SK-N-SH (cell line): Measurements from ENCODE around the gene STK40. TPM values are rescaled to one million over a fixed set of nuclear protein-coding genes. Genes with fewer than 3 reads are reported as not detected.

Source experiments
- CTCF ChIA-PET: fragments of 300-600, 350-600 bp; formaldehyde crosslinking; extraction: SDS; loops from one replicate; lab custom pipeline; 2021; lab: Yijun Ruan, JAX
- POLR2A ChIA-PET: fragments of 350-600 bp; sonication (Branson Sonifier 250); formaldehyde crosslinking; extraction: SDS; loops from one replicate; lab custom pipeline; 2020; ENCODE audit warnings: antibody characterized with exemption, inconsistent platforms; lab: Yijun Ruan, JAX
- DNase-seq: peaks from one replicate; pipeline ENCODE4 v3.0.0; 2012
- H2AFZ ChIP-seq: fragments of 200-600 bp; sonication (generic); 2 replicates; pipeline ENCODE4 v1.8.1; 2016; ENCODE audit warnings: antibody characterized with exemption, mild to moderate bottlenecking, low read depth
- H3F3A ChIP-seq: fragments of 200-600 bp; sonication (generic); replicated peaks from 2 replicates; pipeline ENCODE3; 2016; ENCODE audit warnings: antibody characterized with exemption, mild to moderate bottlenecking; ENCODE audit not compliant: insufficient read depth
- H3K27ac ChIP-seq, 2 experiments: fragments of 200-500 bp in 1 of 2; fragments of 200-600 bp in 1 of 2; sonication (Bioruptor generic) in 1 of 2; sonication (generic), shearing (Covaris generic) in 1 of 2; 2 replicates each; pipeline versions ENCODE4 v1.5.1 to v1.6.1; 2014 to 2016; ENCODE audit warnings: low read depth in 2 of 2, inconsistent platforms in 1 of 2, low read length in 1 of 2, mild to moderate bottlenecking in 1 of 2, mixed read lengths in 1 of 2
- H3K27me3 ChIP-seq: fragments of 200-600 bp; sonication (generic), shearing (Covaris generic); 2 replicates; pipeline ENCODE4 v1.6.1; 2016; ENCODE audit warnings: mixed run types; ENCODE audit not compliant: insufficient read depth
- H3K36me3 ChIP-seq, 2 experiments: fragments of 200-500 bp in 1 of 2; fragments of 200-600 bp in 1 of 2; sonication (Bioruptor generic) in 1 of 2; sonication (generic) in 1 of 2; replicated peaks in 1 of 2; 2 replicates each; pipeline versions ENCODE3 to v1.5.1; 2014 to 2016; ENCODE audit warnings: low read length in 1 of 2, mild to moderate bottlenecking in 1 of 2; ENCODE audit not compliant: insufficient read depth in 2 of 2, control insufficient read depth in 1 of 2
- H3K4me1 ChIP-seq, 2 experiments: fragments of 200-500 bp in 1 of 2; fragments of 200-600 bp in 1 of 2; sonication (Bioruptor generic) in 1 of 2; sonication (generic), shearing (Covaris generic) in 1 of 2; 2 replicates each; pipeline versions ENCODE4 v1.5.1 to v1.6.1; 2014 to 2016; ENCODE audit warnings: low read depth in 1 of 2, low read length in 1 of 2, mixed run types in 1 of 2; ENCODE audit not compliant: insufficient read depth in 2 of 2, control insufficient read depth in 1 of 2
- H3K4me2 ChIP-seq: fragments of 200-600 bp; sonication (generic), shearing (Covaris generic); 2 replicates; pipeline ENCODE4 v1.6.1; 2017; ENCODE audit warnings: mixed run types
- H3K4me3 ChIP-seq, 2 experiments: fragments of 200-500 bp in 1 of 2; fragments of 200-600 bp in 1 of 2; sonication (Bioruptor generic) in 1 of 2; sonication (generic), shearing (Covaris generic) in 1 of 2; 2 replicates each; pipeline versions ENCODE4 v1.5.1 to v1.8.1; 2014 to 2016; ENCODE audit warnings: low read depth in 2 of 2, inconsistent platforms in 1 of 2, low read length in 1 of 2, mild to moderate bottlenecking in 1 of 2, mixed read lengths in 1 of 2, moderate library complexity in 1 of 2
- H3K79me2 ChIP-seq: fragments of 200-600 bp; sonication (generic); 2 replicates; pipeline ENCODE4 v1.8.1; 2017; ENCODE audit warnings: mild to moderate bottlenecking; ENCODE audit not compliant: insufficient read depth
- H3K9ac ChIP-seq: fragments of 200-600 bp; sonication (generic); 2 replicates; pipeline ENCODE4 v1.6.1; 2017; ENCODE audit warnings: mixed run types
- H3K9me2 ChIP-seq: fragments of 200-600 bp; sonication (generic); 2 replicates; pipeline ENCODE4 v1.6.1; 2017; ENCODE audit warnings: mixed run types
- H3K9me3 ChIP-seq: fragments of 200-600 bp; sonication (generic); 2 replicates; pipeline ENCODE4 v1.6.1; 2017; ENCODE audit warnings: mixed run types, mild to moderate bottlenecking, moderate library complexity
- H4K20me1 ChIP-seq: fragments of 200-600 bp; sonication (generic); 2 replicates; pipeline ENCODE4 v1.6.1; 2017; ENCODE audit warnings: mild to moderate bottlenecking, mixed run types; ENCODE audit not compliant: insufficient read depth
- ELF1 ChIP-seq: IDR thresholded peaks from 2 replicates; pipeline ENCODE4 v1.4.0; 2012
- EZH2phosphoT487 ChIP-seq: fragments of 200-600 bp; sonication (generic); IDR thresholded peaks from 2 replicates; pipeline ENCODE4 v1.6.1; 2017; ENCODE audit warnings: low read depth, mixed run types, mild to moderate bottlenecking, antibody characterized with exemption, moderate library complexity, borderline replicate concordance
- GATA2 ChIP-seq: sonication (generic); formaldehyde crosslinking; IDR thresholded peaks from 2 replicates; pipeline ENCODE4 v1.5.0; 2020; ENCODE audit warnings: mild to moderate bottlenecking, missing genetic modification reagents
- MEF2A ChIP-seq: IDR thresholded peaks from 2 replicates; pipeline ENCODE4 v1.4.0; 2012; ENCODE audit warnings: low read depth, borderline replicate concordance
- MXI1 ChIP-seq: IDR thresholded peaks from 2 replicates; pipeline ENCODE4 v1.6.1; 2012; ENCODE audit warnings: mild to moderate bottlenecking, low read depth, low read length, improper control_type of control experiment
- NRF1 ChIP-seq: IDR thresholded peaks from 2 replicates; pipeline ENCODE4 v1.6.1; 2012; ENCODE audit warnings: low read depth, mild to moderate bottlenecking, low read length
- POLR2AphosphoS5 ChIP-seq: IDR thresholded peaks from 2 replicates; pipeline ENCODE4 v1.6.1; 2012; ENCODE audit warnings: low read depth, low read length
- RCOR1 ChIP-seq: fragments of 150-350 bp; IDR thresholded peaks from 2 replicates; pipeline ENCODE4 v1.6.1; 2017; ENCODE audit warnings: antibody characterized with exemption, low read length
- RFX5 ChIP-seq: IDR thresholded peaks from 2 replicates; pipeline ENCODE4 v1.6.1; 2012; ENCODE audit warnings: mild to moderate bottlenecking, improper control_type of control experiment, low read length
- SIN3A ChIP-seq: IDR thresholded peaks from 2 replicates; pipeline ENCODE4 v1.6.1; 2012; ENCODE audit warnings: low read depth, mild to moderate bottlenecking, low read length, moderate library complexity, borderline replicate concordance
- SMC3 ChIP-seq: IDR thresholded peaks from 2 replicates; pipeline ENCODE4 v1.6.1; 2012; ENCODE audit warnings: low read depth, low read length, improper control_type of control experiment
- TAF1 ChIP-seq: IDR thresholded peaks from 2 replicates; pipeline ENCODE4 v1.6.1; 2012; ENCODE audit warnings: low read depth, mild to moderate bottlenecking, low read length, moderate library complexity, borderline replicate concordance
- TEAD4 ChIP-seq: IDR thresholded peaks from 2 replicates; pipeline ENCODE4 v1.4.0; 2012; ENCODE audit warnings: mild to moderate bottlenecking, borderline replicate concordance; ENCODE audit not compliant: insufficient read depth
- WGBS: methylation state at CpG from one replicate; pipeline ENCODE4 v1.1.6; 2017; ENCODE audit warnings: low lambda C conversion rate; 5-methylcytosine and 5-hydroxymethylcytosine counted together
- polyA plus RNA-seq, 3 experiments: library from polyadenylated mRNA; depleted of rRNA; stranded (reverse); fragments of >200 nt; gene quantifications; 2 replicates each; pipeline ENCODE4 v1.2.3, GENCODE V29; 2012
- TF ChIP-seq, protein P1 (sequence below): IDR thresholded peaks from 2 replicates; pipeline ENCODE4; 2012
- TF ChIP-seq, protein P2 (sequence below): fragments of 200-600 bp; sonication (generic); IDR thresholded peaks from 2 replicates; pipeline ENCODE4 v1.6.1; 2017; ENCODE audit warnings: antibody characterized with exemption, mild to moderate bottlenecking, moderate library complexity

The STK40 gene
- polyA plus RNA-seq, 1 of the 3 experiments (the other 2 are of a cell fraction) = 43.3 TPM

DNA sequence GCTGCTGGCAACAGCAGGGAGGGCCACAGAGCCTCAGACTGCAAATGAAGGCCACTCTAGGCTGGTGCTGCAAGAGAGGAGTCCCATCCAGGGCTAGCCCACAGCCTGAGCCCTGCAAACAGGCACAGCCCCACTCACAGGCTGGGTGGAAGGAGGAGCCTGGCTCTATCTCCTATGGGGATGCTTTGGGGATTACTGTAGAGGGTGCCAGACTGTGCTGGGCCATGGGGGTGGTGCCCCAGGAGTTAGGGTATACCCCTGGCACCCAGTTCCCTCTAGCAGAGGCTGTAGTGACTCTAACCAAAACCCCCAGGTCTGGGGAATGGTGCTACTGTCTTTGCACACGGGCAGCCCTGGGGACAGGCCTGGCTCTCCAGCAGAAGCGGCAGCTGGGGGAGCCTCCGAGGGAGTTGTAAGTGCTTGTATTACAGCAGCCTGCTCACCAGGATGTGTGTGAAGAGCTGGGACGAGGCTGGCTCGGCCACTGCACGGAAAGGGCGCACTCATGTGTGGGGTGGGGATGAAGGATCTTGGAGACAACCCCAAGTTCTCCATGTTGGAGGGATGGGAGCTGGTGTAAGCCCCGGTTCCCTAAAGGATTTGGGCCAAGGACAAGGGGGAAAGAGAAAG is 38.9 kb downstream of the STK40 start:
- Histone ChIP-seq H3K9me2 (no peaks in the 10 kb centered on the region), H3K4me1 (peaks cover 18 to 40% of the 10 kb centered on the region in 2 experiments), H3K9me3 (no peaks in the 10 kb centered on the region), H3K79me2 (peaks cover 17% of the 10 kb centered on the region; the same call in 1 of the 2 replicates), H3K27ac (peak overlapping the region in 1 of 2 experiments; percentile 44; a peak in 1 of 4 replicates), H3K27me3 (no peaks in the 10 kb centered on the region), H4K20me1 (no peaks in the 10 kb centered on the region), H3K4me3 (no peak overlapping the region), H2AFZ (no peak overlapping the region), H3K9ac (no peak overlapping the region), H3F3A (peaks cover 36% of the 10 kb centered on the region), H3K36me3 (peaks cover 39 to 57% of the 10 kb centered on the region in 2 experiments), H3K4me2 (no peak overlapping the region)
- ChIA-PET POLR2A (no interaction called here), CTCF (interaction anchor here (7.4 kb wide), 1 partner anchor 21 kb away, joined by 86 read pairs; no protein-coding TSS in a partner anchor)
- 89% methylated on average over 7 of the region's 8 CpGs for WGBS
- TF ChIP-seq NRF1 (no peak), RCOR1 (no peak), POLR2AphosphoS5 (no peak), ELF1 (no peak), GATA2 (no peak), TAF1 (no peak), MXI1 (no peak), RFX5 (no peak), TEAD4 (no peak)
- TF ChIP-seq, protein P1, sequence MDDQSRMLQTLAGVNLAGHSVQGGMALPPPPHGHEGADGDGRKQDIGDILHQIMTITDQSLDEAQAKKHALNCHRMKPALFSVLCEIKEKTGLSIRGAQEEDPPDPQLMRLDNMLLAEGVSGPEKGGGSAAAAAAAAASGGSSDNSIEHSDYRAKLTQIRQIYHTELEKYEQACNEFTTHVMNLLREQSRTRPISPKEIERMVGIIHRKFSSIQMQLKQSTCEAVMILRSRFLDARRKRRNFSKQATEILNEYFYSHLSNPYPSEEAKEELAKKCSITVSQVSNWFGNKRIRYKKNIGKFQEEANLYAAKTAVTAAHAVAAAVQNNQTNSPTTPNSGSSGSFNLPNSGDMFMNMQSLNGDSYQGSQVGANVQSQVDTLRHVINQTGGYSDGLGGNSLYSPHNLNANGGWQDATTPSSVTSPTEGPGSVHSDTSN = no peak
- no peak for DNase-seq

DNA sequence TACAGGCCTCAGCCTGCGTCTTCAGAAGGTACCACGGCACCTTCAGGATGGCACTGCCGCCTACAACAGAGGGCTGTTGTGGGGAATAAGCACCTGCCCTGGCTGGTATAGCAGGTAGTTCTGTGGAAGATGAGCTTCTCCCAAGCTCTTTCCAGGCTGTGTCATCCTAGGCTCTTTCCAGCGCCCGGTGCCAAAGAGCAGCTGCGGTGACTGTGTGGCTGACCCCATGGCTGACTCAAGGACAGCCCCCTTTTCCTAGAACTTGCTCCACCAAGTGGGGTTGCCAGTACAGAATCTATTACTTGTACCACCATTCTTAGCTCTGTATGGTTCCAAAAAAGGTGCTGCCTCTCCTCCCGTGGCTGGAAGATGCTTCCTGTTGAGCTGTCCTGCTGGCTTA is 40.4 kb downstream of the STK40 start:
- TF ChIP-seq, protein P2, sequence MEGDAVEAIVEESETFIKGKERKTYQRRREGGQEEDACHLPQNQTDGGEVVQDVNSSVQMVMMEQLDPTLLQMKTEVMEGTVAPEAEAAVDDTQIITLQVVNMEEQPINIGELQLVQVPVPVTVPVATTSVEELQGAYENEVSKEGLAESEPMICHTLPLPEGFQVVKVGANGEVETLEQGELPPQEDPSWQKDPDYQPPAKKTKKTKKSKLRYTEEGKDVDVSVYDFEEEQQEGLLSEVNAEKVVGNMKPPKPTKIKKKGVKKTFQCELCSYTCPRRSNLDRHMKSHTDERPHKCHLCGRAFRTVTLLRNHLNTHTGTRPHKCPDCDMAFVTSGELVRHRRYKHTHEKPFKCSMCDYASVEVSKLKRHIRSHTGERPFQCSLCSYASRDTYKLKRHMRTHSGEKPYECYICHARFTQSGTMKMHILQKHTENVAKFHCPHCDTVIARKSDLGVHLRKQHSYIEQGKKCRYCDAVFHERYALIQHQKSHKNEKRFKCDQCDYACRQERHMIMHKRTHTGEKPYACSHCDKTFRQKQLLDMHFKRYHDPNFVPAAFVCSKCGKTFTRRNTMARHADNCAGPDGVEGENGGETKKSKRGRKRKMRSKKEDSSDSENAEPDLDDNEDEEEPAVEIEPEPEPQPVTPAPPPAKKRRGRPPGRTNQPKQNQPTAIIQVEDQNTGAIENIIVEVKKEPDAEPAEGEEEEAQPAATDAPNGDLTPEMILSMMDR = no peak
- TF ChIP-seq SMC3 (no peak), EZH2phosphoT487 (no peak), SIN3A (no peak), MEF2A (no peak)
- H3K27ac ChIP-seq = peak overlapping the region in 1 of 2 experiments; percentile 87; a peak in 1 of 4 replicates
- CTCF ChIA-PET = interaction anchor here (0.8 to 5.7 kb wide), 2 partner anchors 11 to 22 kb away, joined by 3 to 103 read pairs; no protein-coding TSS in a partner anchor
- H2AFZ ChIP-seq = no peak overlapping the region
- H3K9me2 ChIP-seq = no peaks in the 10 kb centered on the region
- POLR2A ChIA-PET = interaction anchor here (0.6 to 1.0 kb wide), 2 partner anchors 60 to 1355 kb away, joined by 3 to 9 read pairs; no protein-coding TSS in a partner anchor
- no peak overlapping the region for H3K9ac ChIP-seq
- no peak overlapping the region for H3K4me3 ChIP-seq
- H3K9me3 ChIP-seq = no peaks in the 10 kb centered on the region
- no peaks in the 10 kb centered on the region for H4K20me1 ChIP-seq
- H3K4me1 ChIP-seq = peaks cover 3 to 28% of the 10 kb centered on the region in 2 experiments; a peak in 3 of 4 replicates
- no peak overlapping the region for H3K4me2 ChIP-seq
- peaks cover 23% of the 10 kb centered on the region for H3F3A ChIP-seq
- H3K27me3 ChIP-seq = no peaks in the 10 kb centered on the region
- WGBS = 100% methylated on average over 2 of the region's 7 CpGs
- H3K36me3 ChIP-seq = peaks cover 48 to 71% of the 10 kb centered on the region in 2 experiments
- no peak for DNase-seq
- peaks cover 17% of the 10 kb centered on the region; the same call in 1 of the 2 replicates for H3K79me2 ChIP-seq
